Measurements from ENCODE around the gene SDHAF3. TPM values are rescaled to one million over a fixed set of nuclear protein-coding genes. Genes with fewer than 3 reads are reported as not detected.
"Not testable (repeated sequence)": the region's sequence is repeated elsewhere in the genome, so short reads cannot be mapped to it uniquely, and the experiment has no call there.

Gene SDHAF3
- total and polyA plus RNA-seq, 4 donors: 8.6 to 34.1 (median 10.4) TPM

DNA sequence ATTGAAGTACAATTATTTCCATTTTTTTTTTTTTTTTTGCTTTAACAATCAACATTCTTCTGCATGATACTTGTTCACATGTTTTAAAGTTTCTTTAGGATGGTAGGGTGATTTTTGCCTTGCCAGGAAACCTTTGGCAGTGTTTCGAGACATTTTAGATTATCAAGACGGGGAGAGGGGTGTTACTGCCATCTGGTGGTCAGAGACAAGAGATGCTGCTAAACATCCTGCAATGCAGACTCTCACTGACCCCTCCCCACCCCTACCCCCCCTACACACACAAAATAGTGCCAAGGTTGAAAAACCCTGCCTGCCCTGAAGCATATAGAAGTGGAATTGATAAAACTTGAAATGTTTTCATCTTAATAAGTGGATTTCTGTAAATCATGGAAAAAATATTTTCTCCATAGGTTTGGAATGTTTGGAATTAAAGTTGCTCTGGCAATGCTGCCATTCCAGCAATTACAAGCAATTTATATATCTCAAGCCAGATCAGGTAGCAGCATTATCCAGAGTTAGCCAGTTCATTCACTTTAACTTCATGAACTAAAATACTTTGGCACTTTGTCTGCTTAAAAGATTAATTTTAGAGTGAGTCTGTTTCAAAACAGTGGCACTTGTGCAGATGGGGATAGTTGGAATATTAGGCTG, 62.1 kb downstream of the SDHAF3 start:
- TF ChIP-seq RAD21 (IDR thresholded peaks at IDR 0.05): peak; percentile 80 to 87
- no peak for TF ChIP-seq GABPA (IDR thresholded peaks at IDR 0.05 in 1 of 2, conservative IDR thresholded peaks at IDR 0.05 in 1 of 2)
- TF ChIP-seq, protein P1, sequence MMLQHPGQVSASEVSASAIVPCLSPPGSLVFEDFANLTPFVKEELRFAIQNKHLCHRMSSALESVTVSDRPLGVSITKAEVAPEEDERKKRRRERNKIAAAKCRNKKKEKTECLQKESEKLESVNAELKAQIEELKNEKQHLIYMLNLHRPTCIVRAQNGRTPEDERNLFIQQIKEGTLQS (IDR thresholded peaks at IDR 0.05): no peak
- peak in 1 of 2 donors; percentile 7 for TF ChIP-seq RXRA (IDR thresholded peaks at IDR 0.05)
- TF ChIP-seq, protein P2, sequence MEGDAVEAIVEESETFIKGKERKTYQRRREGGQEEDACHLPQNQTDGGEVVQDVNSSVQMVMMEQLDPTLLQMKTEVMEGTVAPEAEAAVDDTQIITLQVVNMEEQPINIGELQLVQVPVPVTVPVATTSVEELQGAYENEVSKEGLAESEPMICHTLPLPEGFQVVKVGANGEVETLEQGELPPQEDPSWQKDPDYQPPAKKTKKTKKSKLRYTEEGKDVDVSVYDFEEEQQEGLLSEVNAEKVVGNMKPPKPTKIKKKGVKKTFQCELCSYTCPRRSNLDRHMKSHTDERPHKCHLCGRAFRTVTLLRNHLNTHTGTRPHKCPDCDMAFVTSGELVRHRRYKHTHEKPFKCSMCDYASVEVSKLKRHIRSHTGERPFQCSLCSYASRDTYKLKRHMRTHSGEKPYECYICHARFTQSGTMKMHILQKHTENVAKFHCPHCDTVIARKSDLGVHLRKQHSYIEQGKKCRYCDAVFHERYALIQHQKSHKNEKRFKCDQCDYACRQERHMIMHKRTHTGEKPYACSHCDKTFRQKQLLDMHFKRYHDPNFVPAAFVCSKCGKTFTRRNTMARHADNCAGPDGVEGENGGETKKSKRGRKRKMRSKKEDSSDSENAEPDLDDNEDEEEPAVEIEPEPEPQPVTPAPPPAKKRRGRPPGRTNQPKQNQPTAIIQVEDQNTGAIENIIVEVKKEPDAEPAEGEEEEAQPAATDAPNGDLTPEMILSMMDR (IDR thresholded peaks at IDR 0.05; ENCODE audit: low read depth, low read length, missing input control): peak; percentile 73
- H3K9ac ChIP-seq (ENCODE audit: low read depth in 1 of 2, low read length in 2 of 2): no peak overlapping the region
- no peaks in the 10 kb centered on the region for H3K9me3 ChIP-seq (ENCODE audit: control insufficient read depth in 4 of 4, low read length in 3 of 4)
- WGBS: 4% methylated on average over 2 of the region's 2 CpGs
- DNase-seq (ENCODE audit: low spot score): peak; percentile 41
- no peak overlapping the region for H3K27ac ChIP-seq (ENCODE audit: low read depth in 1 of 2, low read length in 2 of 2)
- H3K4me3 ChIP-seq (ENCODE audit: low read depth in 1 of 3, low read length in 3 of 3): no peak overlapping the region
- peaks cover 0 to 5% (median 2%) of the 10 kb centered on the region in 4 donors for H3K36me3 ChIP-seq (ENCODE audit: control insufficient read depth in 4 of 4, insufficient read depth in 3 of 4, low read depth in 1 of 4, low read length in 3 of 4)
- H3K4me1 ChIP-seq (ENCODE audit: control insufficient read depth in 4 of 4, insufficient read depth in 4 of 4, low read length in 3 of 4): no peaks in the 10 kb centered on the region
- H3K27me3 ChIP-seq (ENCODE audit: control insufficient read depth in 4 of 4, insufficient read depth in 4 of 4, low read length in 3 of 4): no peaks in the 10 kb centered on the region

DNA sequence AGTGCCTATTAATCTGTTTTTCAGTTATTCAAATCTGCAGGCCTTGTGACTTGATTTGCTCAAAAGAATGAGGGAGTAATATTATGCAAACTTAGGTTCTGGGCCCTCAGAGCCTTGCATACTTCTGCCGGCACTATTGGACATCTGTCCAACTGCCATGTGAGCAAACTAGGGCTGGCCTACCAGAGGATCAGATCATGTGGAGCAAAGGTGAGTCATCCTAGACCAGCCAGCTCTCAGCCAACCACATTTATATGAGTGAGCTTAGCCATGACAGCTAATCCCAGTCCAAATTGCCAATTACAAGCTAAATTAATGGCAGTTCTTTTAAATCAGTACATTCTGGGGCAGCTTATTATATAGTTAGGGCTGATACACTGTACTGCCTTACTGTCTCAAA, 69.6 kb downstream of the SDHAF3 start:
- Histone ChIP-seq H3K9me3 (ENCODE audit: control insufficient read depth in 4 of 4, low read length in 3 of 4) (no peaks in the 10 kb centered on the region), H3K4me3 (ENCODE audit: low read depth in 1 of 3, low read length in 3 of 3) (no peak overlapping the region), H3K27ac (ENCODE audit: low read depth in 1 of 2, low read length in 2 of 2) (no peak overlapping the region), H3K9ac (ENCODE audit: low read depth in 1 of 2, low read length in 2 of 2) (no peak overlapping the region), H3K27me3 (ENCODE audit: control insufficient read depth in 4 of 4, insufficient read depth in 4 of 4, low read length in 3 of 4) (no peaks in the 10 kb centered on the region), H3K36me3 (ENCODE audit: control insufficient read depth in 4 of 4, insufficient read depth in 3 of 4, low read depth in 1 of 4, low read length in 3 of 4) (peaks cover 0 to 5% (median 2%) of the 10 kb centered on the region in 4 donors), H3K4me1 (ENCODE audit: control insufficient read depth in 4 of 4, insufficient read depth in 4 of 4, low read length in 3 of 4) (no peaks in the 10 kb centered on the region)
- no peak for TF ChIP-seq GABPA (IDR thresholded peaks at IDR 0.05 in 1 of 2, conservative IDR thresholded peaks at IDR 0.05 in 1 of 2)
- peak in 1 of 2 donors; percentile 59 for TF ChIP-seq JUND (IDR thresholded peaks at IDR 0.05)
- no peak for TF ChIP-seq HNF4G (IDR thresholded peaks at IDR 0.05)
- TF ChIP-seq NR2F2 (IDR thresholded peaks at IDR 0.05): no peak
- TF ChIP-seq EGR1 (IDR thresholded peaks at IDR 0.05; ENCODE audit: low read depth in 2 of 2): no peak
- no peak for TF ChIP-seq FOXA1 (IDR thresholded peaks at IDR 0.05)
- TF ChIP-seq SP1 (IDR thresholded peaks at IDR 0.05): no peak
- TF ChIP-seq ZBTB33 (IDR thresholded peaks at IDR 0.05): no peak
- DNase-seq (ENCODE audit: low spot score): no peak
- WGBS: 45% methylated on average over 1 of the region's 1 CpG

- H3K36me3 ChIP-seq (ENCODE audit: control insufficient read depth in 4 of 4, insufficient read depth in 3 of 4, low read depth in 1 of 4, low read length in 3 of 4); H3K27ac ChIP-seq (ENCODE audit: low read depth in 1 of 2, low read length in 2 of 2); H3K9me3 ChIP-seq (ENCODE audit: control insufficient read depth in 4 of 4, low read length in 3 of 4); H3K27me3 ChIP-seq (ENCODE audit: control insufficient read depth in 4 of 4, insufficient read depth in 4 of 4, low read length in 3 of 4); H3K4me3 ChIP-seq (ENCODE audit: low read depth in 1 of 3, low read length in 3 of 3); H3K4me1 ChIP-seq (ENCODE audit: control insufficient read depth in 4 of 4, insufficient read depth in 4 of 4, low read length in 3 of 4); DNase-seq (ENCODE audit: low spot score); H3K9ac ChIP-seq (ENCODE audit: low read depth in 1 of 2, low read length in 2 of 2): not testable (repeated sequence)
- 43% methylated on average over 2 of the region's 2 CpGs for WGBS
These were observed 78.7 kb downstream of the SDHAF3 start for GRCh38 chr7:97196174-97196573.
